ENCODE data around the gene WNT5A.

WNT5A gene

GRCh38 chr3:55476515-55476914, 10.6 kb downstream of the WNT5A start:
- Histone ChIP-seq H3K36me3 (ENCODE audit: control insufficient read depth, insufficient read depth, low read length, severe bottlenecking) (peaks cover 9% of the 10 kb centered on the region), H3K9me3 (ENCODE audit: control insufficient read depth, low read length) (no peaks in the 10 kb centered on the region), H3K4me1 (ENCODE audit: control insufficient read depth, insufficient read depth, low read length) (peaks cover 7% of the 10 kb centered on the region), H3K4me3 (ENCODE audit: low read length) (no peak overlapping the region), H3K9ac (ENCODE audit: low read length) (no peak overlapping the region), H3K27me3 (replicated peaks; ENCODE audit: control insufficient read depth, insufficient read depth, low read length) (no peaks in the 10 kb centered on the region)
- peak; percentile 74 for DNase-seq (ENCODE audit: low read depth)

- H3K4me3 ChIP-seq (ENCODE audit: low read length), result no peak overlapping the region
- no peaks in the 10 kb centered on the region for H3K4me1 ChIP-seq (ENCODE audit: control insufficient read depth, insufficient read depth, low read length)
- H3K27me3 ChIP-seq (replicated peaks; ENCODE audit: control insufficient read depth, insufficient read depth, low read length), result no peaks in the 10 kb centered on the region
- peaks cover 18% of the 10 kb centered on the region for H3K36me3 ChIP-seq (ENCODE audit: control insufficient read depth, insufficient read depth, low read length, severe bottlenecking)
- H3K9me3 ChIP-seq (ENCODE audit: control insufficient read depth, low read length), result no peaks in the 10 kb centered on the region
- DNase-seq (ENCODE audit: low read depth), result no peak
- no peak overlapping the region for H3K9ac ChIP-seq (ENCODE audit: low read length)
Measured at GRCh38 chr3:55474213-55474632, 12.9 kb downstream of the WNT5A start.

DNA sequence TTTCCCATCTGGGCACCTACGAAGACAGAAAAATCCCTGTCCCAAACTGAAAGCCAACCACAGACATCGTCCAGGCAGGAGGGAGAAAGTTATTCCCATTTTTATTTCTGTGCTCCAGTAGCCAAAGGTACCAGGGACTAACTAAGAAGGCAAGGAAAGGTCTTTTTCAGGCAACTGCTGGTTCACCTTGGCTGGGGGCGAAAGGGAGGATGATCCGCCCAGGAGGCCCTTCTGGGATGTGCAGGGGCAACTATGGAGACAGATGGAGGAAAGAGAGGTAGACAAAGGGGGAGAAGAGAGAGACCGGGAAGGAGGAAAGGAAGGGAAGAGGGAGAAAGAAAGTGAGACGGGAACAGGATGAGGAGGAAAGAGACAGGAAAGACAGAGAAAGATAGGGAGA, 13.3 kb downstream of the WNT5A start:
- Histone ChIP-seq H3K27me3 (replicated peaks; ENCODE audit: control insufficient read depth, insufficient read depth, low read length) (no peaks in the 10 kb centered on the region), H3K4me1 (ENCODE audit: control insufficient read depth, insufficient read depth, low read length) (no peaks in the 10 kb centered on the region), H3K9me3 (ENCODE audit: control insufficient read depth, low read length) (no peaks in the 10 kb centered on the region), H3K9ac (ENCODE audit: low read length) (no peak overlapping the region), H3K4me3 (ENCODE audit: low read length) (no peak overlapping the region), H3K36me3 (ENCODE audit: control insufficient read depth, insufficient read depth, low read length, severe bottlenecking) (peaks cover 16% of the 10 kb centered on the region)
- DNase-seq (ENCODE audit: low read depth), result no peak

DNA sequence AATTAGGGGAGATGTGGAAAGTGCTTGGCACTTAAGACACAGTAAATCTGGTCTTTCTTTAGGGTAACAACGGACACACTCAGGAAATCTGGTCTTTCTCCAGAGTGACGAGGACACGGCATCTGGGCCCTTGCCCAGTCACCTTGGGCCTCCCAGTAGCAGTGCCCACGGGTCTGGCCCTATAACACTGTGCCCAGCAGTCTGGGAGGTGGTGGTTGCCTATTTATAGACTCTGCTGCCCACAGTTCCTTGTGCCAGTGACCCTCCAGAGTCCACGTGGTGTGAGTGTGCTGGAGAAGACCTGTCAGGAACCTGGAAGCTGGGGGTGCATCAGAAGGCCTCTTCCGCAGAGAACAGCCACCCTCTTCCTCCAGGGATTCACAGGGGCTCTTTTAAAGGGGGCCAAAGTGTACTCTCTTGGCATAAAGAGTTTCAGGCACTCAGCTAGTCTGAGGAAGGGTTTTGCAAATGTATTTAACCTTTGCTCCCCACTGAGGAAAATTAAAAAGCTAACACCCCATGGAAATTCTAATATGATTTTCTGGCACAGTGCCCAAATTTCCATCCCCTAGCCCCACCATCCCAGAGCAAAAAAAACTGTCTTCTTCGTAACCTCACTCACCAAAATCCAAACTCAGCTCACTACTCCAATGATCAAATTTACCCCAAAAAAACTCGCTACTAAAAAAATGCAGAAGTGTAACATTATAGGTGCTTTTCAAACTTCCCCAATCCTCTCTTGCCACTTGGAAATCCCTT, 15.4 kb downstream of the WNT5A start:
- no peak overlapping the region for H3K4me3 ChIP-seq (ENCODE audit: low read length)
- H3K9me3 ChIP-seq (ENCODE audit: control insufficient read depth, low read length), result no peaks in the 10 kb centered on the region
- no peak overlapping the region for H3K9ac ChIP-seq (ENCODE audit: low read length)
- H3K27me3 ChIP-seq (replicated peaks; ENCODE audit: control insufficient read depth, insufficient read depth, low read length), result no peaks in the 10 kb centered on the region
- peaks cover 16% of the 10 kb centered on the region for H3K36me3 ChIP-seq (ENCODE audit: control insufficient read depth, insufficient read depth, low read length, severe bottlenecking)
- peaks cover 3% of the 10 kb centered on the region for H3K4me1 ChIP-seq (ENCODE audit: control insufficient read depth, insufficient read depth, low read length)
- no peak for DNase-seq (ENCODE audit: low read depth)

- Histone ChIP-seq H3K4me1 (ENCODE audit: control insufficient read depth, insufficient read depth, low read length) (peaks cover 3% of the 10 kb centered on the region), H3K9me3 (ENCODE audit: control insufficient read depth, low read length) (no peaks in the 10 kb centered on the region)
- DNase-seq (ENCODE audit: low read depth), result no peak
Measured at GRCh38 chr3:55471084-55471483, 16.0 kb downstream of the WNT5A start.

GRCh38 chr3:55469957-55470526, 17.1 kb downstream of the WNT5A start:
- DNase-seq (ENCODE audit: low read depth), result no peak
- H3K4me1 ChIP-seq (ENCODE audit: control insufficient read depth, insufficient read depth, low read length), result peaks cover 3% of the 10 kb centered on the region
- H3K27me3 ChIP-seq (replicated peaks; ENCODE audit: control insufficient read depth, insufficient read depth, low read length), result no peaks in the 10 kb centered on the region
- no peak overlapping the region for H3K9ac ChIP-seq (ENCODE audit: low read length)
- H3K36me3 ChIP-seq (ENCODE audit: control insufficient read depth, insufficient read depth, low read length, severe bottlenecking), result peaks cover 16% of the 10 kb centered on the region
- no peaks in the 10 kb centered on the region for H3K9me3 ChIP-seq (ENCODE audit: control insufficient read depth, low read length)
- H3K4me3 ChIP-seq (ENCODE audit: low read length), result no peak overlapping the region

More at GRCh38 chr3:55471084-55471483, 16.0 kb downstream of the WNT5A start:
- Histone ChIP-seq H3K4me3 (ENCODE audit: low read length) (no peak overlapping the region), H3K9ac (ENCODE audit: low read length) (no peak overlapping the region), H3K27me3 (replicated peaks; ENCODE audit: control insufficient read depth, insufficient read depth, low read length) (no peaks in the 10 kb centered on the region), H3K36me3 (ENCODE audit: control insufficient read depth, insufficient read depth, low read length, severe bottlenecking) (peaks cover 16% of the 10 kb centered on the region)

GRCh38 chr3:55468251-55468650, 18.9 kb downstream of the WNT5A start:
- Histone ChIP-seq H3K4me3 (ENCODE audit: low read length) (no peak overlapping the region), H3K36me3 (ENCODE audit: control insufficient read depth, insufficient read depth, low read length, severe bottlenecking) (peaks cover 16% of the 10 kb centered on the region), H3K9me3 (ENCODE audit: control insufficient read depth, low read length) (no peaks in the 10 kb centered on the region), H3K9ac (ENCODE audit: low read length) (no peak overlapping the region), H3K4me1 (ENCODE audit: control insufficient read depth, insufficient read depth, low read length) (peaks cover 3% of the 10 kb centered on the region), H3K27me3 (replicated peaks; ENCODE audit: control insufficient read depth, insufficient read depth, low read length) (no peaks in the 10 kb centered on the region)
- peak; percentile 47 for DNase-seq (ENCODE audit: low read depth)

GRCh38 chr3:55467099-55467498, 20.0 kb downstream of the WNT5A start:
- H3K27me3 ChIP-seq (replicated peaks; ENCODE audit: control insufficient read depth, insufficient read depth, low read length), result no peaks in the 10 kb centered on the region
- peaks cover 3% of the 10 kb centered on the region for H3K4me1 ChIP-seq (ENCODE audit: control insufficient read depth, insufficient read depth, low read length)
- DNase-seq (ENCODE audit: low read depth), result peak; percentile 84
- H3K9me3 ChIP-seq (ENCODE audit: control insufficient read depth, low read length), result no peaks in the 10 kb centered on the region
- no peak overlapping the region for H3K9ac ChIP-seq (ENCODE audit: low read length)
- peaks cover 9% of the 10 kb centered on the region for H3K36me3 ChIP-seq (ENCODE audit: control insufficient read depth, insufficient read depth, low read length, severe bottlenecking)
- H3K4me3 ChIP-seq (ENCODE audit: low read length), result no peak overlapping the region

DNA sequence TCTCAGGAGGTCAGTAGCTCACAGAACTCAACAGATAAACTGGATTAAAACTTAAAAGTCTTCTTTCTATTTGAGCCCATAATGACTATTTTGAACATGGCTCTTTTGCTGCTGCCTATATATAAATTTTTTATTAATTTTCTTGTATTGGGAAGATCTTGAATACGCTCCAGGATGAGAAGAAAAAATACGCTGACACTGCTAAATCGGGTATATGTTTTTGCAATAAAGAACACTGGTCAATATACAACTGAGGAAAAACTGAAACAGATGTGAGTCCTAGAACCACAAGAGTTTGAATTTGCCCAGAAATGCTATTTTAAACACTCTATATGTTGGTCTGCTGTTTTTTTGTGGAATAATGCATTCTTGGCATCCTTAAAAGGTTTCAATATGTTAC, 20.6 kb downstream of the WNT5A start:
- no peak for DNase-seq (ENCODE audit: low read depth)
- peaks cover 9% of the 10 kb centered on the region for H3K36me3 ChIP-seq (ENCODE audit: control insufficient read depth, insufficient read depth, low read length, severe bottlenecking)
- no peak overlapping the region for H3K4me3 ChIP-seq (ENCODE audit: low read length)
- no peaks in the 10 kb centered on the region for H3K9me3 ChIP-seq (ENCODE audit: control insufficient read depth, low read length)
- no peak overlapping the region for H3K9ac ChIP-seq (ENCODE audit: low read length)
- peaks cover 3% of the 10 kb centered on the region for H3K4me1 ChIP-seq (ENCODE audit: control insufficient read depth, insufficient read depth, low read length)
- no peaks in the 10 kb centered on the region for H3K27me3 ChIP-seq (replicated peaks; ENCODE audit: control insufficient read depth, insufficient read depth, low read length)

DNA sequence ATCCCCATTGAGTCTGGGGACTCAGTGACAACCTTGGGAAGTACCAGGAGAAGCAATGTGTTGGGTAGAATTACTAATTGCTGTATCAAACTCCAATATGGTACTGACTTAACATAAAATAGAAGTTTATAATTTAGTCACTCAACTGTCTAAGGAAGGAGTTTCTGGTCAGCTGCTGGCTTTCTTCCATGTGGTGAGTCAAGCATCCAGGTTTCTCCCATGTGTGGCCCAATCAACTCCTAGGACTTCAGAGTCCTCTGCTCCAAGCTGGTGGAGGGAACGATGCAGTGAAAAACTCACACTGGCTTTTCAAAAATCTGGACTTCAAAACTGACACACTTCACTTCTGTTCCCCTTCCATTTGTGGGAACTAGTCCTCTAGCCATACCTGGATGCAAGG, 25.2 kb downstream of the WNT5A start:
- Histone ChIP-seq H3K4me1 (ENCODE audit: control insufficient read depth, insufficient read depth, low read length) (peaks cover 3% of the 10 kb centered on the region), H3K27me3 (replicated peaks; ENCODE audit: control insufficient read depth, insufficient read depth, low read length) (no peaks in the 10 kb centered on the region), H3K9me3 (ENCODE audit: control insufficient read depth, low read length) (no peaks in the 10 kb centered on the region), H3K9ac (ENCODE audit: low read length) (no peak overlapping the region), H3K4me3 (ENCODE audit: low read length) (no peak overlapping the region), H3K36me3 (ENCODE audit: control insufficient read depth, insufficient read depth, low read length, severe bottlenecking) (no peaks in the 10 kb centered on the region)
- DNase-seq (ENCODE audit: low read depth), result peak; percentile 52

GRCh38 chr3:55459838-55460237, 27.3 kb downstream of the WNT5A start:
- no peak for DNase-seq (ENCODE audit: low read depth)
- Histone ChIP-seq H3K27me3 (replicated peaks; ENCODE audit: control insufficient read depth, insufficient read depth, low read length) (no peaks in the 10 kb centered on the region), H3K36me3 (ENCODE audit: control insufficient read depth, insufficient read depth, low read length, severe bottlenecking) (no peaks in the 10 kb centered on the region), H3K9me3 (ENCODE audit: control insufficient read depth, low read length) (no peaks in the 10 kb centered on the region), H3K4me3 (ENCODE audit: low read length) (no peak overlapping the region), H3K4me1 (ENCODE audit: control insufficient read depth, insufficient read depth, low read length) (no peaks in the 10 kb centered on the region), H3K9ac (ENCODE audit: low read length) (no peak overlapping the region)
